Stimulated activated CD4-positive, alpha-beta T cell treated with anti-CD3 and anti-CD28 coated beads, Interleukin-12 subunit alpha, Interleukin-12 subunit beta, amount 100 ng/mL, for 24 hours (primary cell): ENCODE measurements around the gene KRTAP12-3.
"Not testable (repeated sequence)": the region's sequence is repeated elsewhere in the genome, so short reads cannot be mapped to it uniquely, and the experiment has no call there.

Experiments used
- DNase-seq, 2 experiments: peaks; one replicate each; pipeline ENCODE4 v3.0.0-alpha.2; 2020; ENCODE audit warnings: low read depth in 2 of 2

Gene KRTAP12-3

GRCh38 chr21:44627181-44627822, 30.4 kb upstream of the KRTAP12-3 start:
- not testable (repeated sequence) for DNase-seq

- DNase-seq: not testable (repeated sequence)
Measured at GRCh38 chr21:44627831-44628233, 29.9 kb upstream of the KRTAP12-3 start.

- no peak for DNase-seq
Measured at GRCh38 chr21:44628707-44629391, 28.9 kb upstream of the KRTAP12-3 start.

- DNase-seq: no peak
Measured at GRCh38 chr21:44630440-44630839, 27.3 kb upstream of the KRTAP12-3 start.

- DNase-seq: no peak
Measured at GRCh38 chr21:44632067-44632466, 25.7 kb upstream of the KRTAP12-3 start.

- no peak for DNase-seq
Measured at GRCh38 chr21:44636209-44637017, 21.3 kb upstream of the KRTAP12-3 start.

GRCh38 chr21:44637018-44637850, 20.5 kb upstream of the KRTAP12-3 start, which contains the start of gene KRTAP10-10:
TSS of gene KRTAP10-10 (plus strand) at chr21:44637356. CDS start at chr21:44637418, 62 bp downstream.
- no peak for DNase-seq

- not testable (repeated sequence) for DNase-seq
Measured at GRCh38 chr21:44637851-44638348, 19.8 kb upstream of the KRTAP12-3 start.

- DNase-seq: not testable (repeated sequence)
Measured at GRCh38 chr21:44638506-44639330, 19.0 kb upstream of the KRTAP12-3 start.

- no peak for DNase-seq
Measured at GRCh38 chr21:44639331-44639655, 18.4 kb upstream of the KRTAP12-3 start.

- no peak for DNase-seq
Measured at GRCh38 chr21:44640761-44641160, 17.0 kb upstream of the KRTAP12-3 start.

GRCh38 chr21:44643741-44644310, 13.9 kb upstream of the KRTAP12-3 start:
- no peak for DNase-seq

- no peak for DNase-seq
Measured at GRCh38 chr21:44644878-44645277, 12.9 kb upstream of the KRTAP12-3 start.

- DNase-seq: not testable (repeated sequence)
Measured at GRCh38 chr21:44646366-44647221, 11.1 kb upstream of the KRTAP12-3 start, which contains the start of gene KRTAP10-11. TSS of gene KRTAP10-11 (plus strand) at chr21:44646414. CDS start at chr21:44646459, 45 bp downstream.

GRCh38 chr21:44647222-44647552, 10.5 kb upstream of the KRTAP12-3 start:
- no peak for DNase-seq

GRCh38 chr21:44648557-44649311, 9.0 kb upstream of the KRTAP12-3 start:
- no peak for DNase-seq

GRCh38 chr21:44649521-44650100, 8.1 kb upstream of the KRTAP12-3 start:
- DNase-seq: no peak
